NCI-H1417 (cell line): ENCODE measurements around the gene GPR137C.
A peak's percentile ranks its signal among the peaks of the same experiment; 100 is the strongest.

Experiments
- DNase-seq, 3 experiments: peaks; one replicate each; lab custom pipeline; 2025; lab: John Stamatoyannopoulos, UW

The GPR137C gene

DNA sequence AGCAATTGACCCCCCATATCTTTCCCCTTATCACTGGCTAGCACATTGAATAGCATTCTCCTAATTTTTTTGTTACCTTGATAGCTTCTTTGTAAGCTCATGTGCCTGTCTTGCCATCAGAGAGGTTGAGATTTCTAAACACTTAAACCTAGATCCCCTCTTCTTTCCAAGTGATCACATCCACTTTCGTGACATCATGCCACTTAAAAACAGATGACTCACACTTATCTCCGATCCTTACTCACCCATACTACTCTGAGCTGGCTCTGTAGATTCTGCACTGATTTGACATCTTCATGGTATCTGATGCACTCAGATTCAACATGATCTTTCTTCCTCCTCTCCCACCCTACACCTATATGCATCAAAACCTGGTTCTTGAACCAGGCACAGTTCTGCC is 10.5 kb downstream of the GPR137C start:
- no peak for DNase-seq

DNA sequence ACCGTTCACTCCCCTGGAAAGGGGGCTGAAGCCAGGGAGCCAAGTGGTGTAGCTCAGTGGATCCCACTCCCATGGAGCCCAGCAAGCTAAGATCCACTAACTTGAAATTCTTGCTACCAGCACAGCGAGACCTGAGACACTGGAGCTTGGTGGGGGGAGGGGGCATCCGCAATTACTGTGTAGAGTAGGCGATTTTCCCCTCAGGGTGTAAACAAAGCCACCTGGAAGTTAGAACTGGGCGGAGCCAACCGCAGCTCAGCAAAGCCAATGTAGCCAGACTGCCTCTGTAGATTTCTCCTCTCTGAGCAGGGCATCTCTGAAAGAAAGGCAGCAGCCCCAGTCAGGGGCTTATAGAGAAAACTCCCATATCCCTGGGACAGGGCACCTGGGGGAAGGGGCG is 15.8 kb downstream of the GPR137C start:
- peak in 2 of 3 experiments; percentile 8 to 42 for DNase-seq

DNA sequence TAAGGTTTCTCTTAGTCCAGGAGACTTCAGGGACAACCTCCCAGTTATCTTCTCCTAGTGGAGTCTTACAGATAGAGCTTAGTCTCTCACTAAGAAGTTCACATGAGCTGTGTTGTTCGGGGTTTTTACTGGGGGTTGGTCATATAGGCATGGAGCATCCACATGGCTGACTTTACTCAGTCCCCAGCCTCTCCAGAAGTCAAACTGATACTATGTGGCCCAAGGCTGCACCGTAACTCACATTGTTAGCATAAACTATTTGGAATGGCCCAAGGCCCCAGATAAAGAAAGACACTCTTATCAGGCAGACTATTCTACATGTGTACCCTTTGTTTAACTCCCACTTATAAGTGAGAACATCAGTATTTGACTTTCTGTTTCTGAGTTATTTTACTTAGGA is 23.2 kb downstream of the GPR137C start:
- no peak for DNase-seq

DNA sequence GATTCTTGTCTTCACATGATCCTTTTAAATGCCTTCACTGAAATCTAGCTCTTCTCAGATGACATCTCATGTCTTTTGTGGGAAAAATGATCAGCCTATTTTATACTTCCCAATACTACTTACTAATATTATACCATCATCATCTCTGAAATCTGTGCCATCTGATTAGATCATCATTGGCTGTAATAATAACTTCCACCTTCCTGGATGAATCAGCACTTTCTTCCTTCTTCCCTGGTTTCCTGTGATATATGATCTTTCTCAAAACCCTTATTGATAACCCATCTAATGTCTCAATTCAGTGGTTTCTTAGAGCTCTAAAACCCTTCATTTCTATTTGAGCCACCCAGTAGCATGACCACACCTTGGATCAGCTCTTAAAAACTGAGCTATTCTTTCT is 30.9 kb downstream of the GPR137C start:
- DNase-seq: no peak

DNA sequence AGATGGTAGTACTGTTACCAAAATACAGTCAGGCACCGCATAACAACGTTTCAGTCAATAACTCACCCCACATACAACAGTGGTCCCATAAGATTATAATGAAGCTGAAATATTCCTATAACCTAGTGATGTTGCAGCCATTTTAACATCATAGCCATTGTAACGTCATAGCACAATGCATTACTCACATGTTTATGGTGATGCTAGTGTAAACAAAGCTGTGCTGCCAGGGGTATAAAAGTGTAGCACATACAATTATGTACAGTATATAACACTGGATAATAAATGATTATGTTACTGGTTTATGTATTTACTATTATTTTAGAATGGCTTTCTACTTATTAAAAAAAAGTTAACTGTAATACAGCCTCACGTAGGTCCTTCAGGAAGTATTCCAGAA is 37.0 kb downstream of the GPR137C start:
- DNase-seq: no peak

DNA sequence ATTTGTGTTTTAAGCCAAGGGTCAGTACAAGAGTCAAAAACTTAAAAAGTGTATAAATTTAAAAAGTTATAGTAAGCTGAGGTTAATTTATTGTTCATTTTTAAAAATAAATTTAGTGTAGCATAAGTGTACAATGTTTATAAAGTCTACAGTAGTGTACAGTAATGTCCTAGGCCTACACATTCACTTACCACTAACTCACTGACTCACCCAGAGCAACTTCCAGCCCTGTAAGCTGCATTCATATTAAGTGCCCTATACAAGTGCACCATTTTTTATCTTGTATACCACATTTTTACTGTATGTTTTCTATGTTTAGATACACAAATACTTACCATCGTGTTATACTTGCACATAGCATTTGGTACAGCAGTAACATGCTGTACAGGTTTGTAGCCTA is 37.7 kb downstream of the GPR137C start:
- DNase-seq: no peak

DNA sequence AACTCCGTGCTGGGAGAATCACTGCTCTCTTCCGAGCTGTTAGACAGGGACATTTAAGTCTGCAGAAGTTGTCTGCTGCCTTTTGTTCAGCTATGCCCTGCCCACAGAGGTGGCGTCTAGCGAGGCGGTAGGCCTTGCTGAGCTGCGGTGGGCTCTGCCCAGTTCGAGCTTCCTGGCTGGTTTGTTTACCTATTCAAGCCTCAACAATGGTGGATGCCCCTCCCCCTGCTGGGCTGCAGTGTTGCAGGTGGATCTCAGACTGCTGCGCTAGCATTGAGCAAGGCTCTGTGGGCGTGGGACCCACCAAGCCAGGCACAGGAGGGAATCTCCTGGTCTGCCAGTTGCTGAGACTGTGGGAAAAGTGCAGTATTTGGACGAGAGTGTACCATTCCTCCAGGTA is 43.7 kb downstream of the GPR137C start:
- peak in 1 of 3 experiments; percentile 7 for DNase-seq

DNA sequence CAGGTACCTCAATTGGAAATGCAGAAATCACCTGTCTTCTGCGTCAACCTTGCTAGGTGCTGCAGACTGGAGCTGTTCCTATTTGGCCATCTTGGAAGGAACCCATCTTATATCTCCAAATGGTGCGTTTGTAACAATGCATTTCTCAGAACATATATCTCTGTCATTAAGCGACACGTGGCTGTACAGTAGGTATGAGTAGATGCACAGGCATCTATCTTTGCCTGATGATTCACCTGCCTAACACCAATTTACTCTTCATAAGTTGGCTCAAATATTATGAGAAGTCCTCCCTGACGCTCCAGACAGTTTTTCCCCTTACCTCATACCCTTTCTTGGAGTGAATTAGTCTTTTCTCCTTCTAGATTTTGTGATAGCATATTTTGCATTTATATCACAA is 44.2 kb downstream of the GPR137C start:
- no peak for DNase-seq

DNA sequence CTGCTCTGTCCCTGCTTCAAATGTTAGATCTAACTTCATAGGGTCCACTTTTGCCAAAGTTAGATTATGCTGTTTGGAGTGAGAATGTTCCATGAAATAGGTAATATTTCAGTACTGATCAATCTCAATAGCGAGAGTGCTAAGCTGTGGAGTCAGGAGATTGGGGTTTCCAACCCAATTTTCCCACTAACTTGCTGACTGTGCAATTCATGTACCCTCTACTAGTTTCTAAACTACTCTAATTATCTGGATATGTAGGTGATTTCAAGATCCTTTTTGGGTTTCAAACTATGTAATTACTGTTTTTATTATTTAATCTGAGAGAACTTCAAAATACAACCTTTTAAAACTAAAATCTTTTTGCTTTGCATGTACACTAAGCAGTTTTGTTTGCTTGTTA is 45.9 kb downstream of the GPR137C start:
- DNase-seq: no peak

DNA sequence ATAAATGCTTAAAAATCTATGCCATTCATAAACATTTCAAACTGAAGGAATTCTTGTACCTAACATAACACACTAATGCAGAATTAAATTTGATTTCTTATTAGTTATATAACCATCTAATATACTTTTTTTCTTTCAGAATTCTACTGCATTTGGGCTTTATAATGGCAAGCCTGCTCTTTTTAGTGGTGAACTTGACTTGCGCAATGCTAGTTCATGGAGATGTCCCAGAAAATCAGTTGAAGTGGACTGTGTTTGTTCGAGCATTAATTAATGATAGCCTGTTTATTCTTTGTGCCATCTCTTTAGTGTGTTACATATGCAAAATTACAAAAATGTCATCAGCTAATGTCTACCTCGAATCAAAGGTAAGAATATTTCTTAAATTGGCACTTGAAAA is 47.3 kb downstream of the GPR137C start:
- no peak for DNase-seq

DNA sequence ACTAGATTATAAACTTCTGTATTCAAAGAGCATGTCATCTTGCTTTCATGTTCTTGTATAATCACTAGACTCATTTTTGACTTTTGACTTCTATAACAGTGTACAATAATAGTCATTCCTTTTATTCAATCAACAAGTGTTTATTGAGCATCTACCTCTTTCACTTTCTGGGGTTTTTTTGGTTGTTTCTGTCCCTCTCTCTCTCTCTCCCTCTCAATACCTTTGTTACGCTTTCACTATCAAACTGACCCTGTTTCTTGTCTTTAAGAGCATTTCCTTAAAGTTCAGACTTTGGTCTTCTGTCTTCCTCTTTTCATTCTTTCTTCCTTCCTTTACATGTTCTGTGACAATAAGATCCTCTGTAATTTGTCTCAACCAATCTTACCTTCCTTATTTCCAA is 49.5 kb downstream of the GPR137C start:
- no peak for DNase-seq

DNA sequence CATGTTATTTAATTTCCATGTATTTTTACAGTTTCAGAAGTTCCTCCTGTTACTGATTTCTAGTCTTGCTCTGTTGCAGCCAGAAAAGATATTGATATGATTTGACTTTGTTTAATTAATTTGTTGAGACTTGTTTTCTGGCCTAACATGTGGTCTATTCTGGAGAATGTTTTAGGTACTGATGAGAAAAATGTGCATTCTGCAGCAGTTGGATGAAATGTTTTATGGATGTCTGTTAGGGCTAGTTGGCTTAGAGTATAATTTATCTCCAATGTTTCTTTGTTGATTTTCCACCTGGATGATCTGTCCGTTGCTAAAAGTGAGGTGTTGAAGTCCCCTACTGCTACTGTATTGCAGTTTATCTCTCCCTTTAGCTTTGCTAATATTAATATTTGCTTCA is 54.4 kb downstream of the GPR137C start:
- no peak for DNase-seq

DNA sequence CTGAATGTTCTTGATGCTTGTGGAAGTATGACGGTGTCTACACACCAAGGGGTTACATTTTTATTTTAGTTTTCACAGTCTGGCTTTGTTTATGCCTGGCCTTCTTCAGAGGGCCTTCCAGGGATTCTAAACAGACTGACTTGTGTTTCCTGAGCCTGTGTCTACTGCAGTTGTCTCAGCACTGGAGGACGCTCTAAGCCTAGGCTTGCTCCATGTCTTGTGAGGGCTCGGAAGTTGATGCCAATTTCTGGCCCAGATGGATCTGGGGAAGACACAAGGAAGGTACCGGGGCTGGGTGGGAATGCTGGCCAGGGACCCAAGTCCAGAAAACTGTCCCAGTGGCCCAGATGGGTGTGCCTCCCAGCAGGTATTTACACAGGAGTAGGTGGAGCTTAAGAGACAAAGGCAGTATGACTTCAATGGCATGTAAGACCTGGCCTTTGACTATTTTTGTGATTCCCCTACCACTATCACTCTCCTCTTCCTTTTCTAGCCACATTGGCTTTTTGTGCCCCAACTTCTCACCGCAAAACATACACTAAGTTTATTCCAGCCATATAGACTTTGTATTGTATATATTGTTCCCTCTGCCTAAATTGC is 56.9 kb downstream of the GPR137C start:
- DNase-seq: no peak

DNA sequence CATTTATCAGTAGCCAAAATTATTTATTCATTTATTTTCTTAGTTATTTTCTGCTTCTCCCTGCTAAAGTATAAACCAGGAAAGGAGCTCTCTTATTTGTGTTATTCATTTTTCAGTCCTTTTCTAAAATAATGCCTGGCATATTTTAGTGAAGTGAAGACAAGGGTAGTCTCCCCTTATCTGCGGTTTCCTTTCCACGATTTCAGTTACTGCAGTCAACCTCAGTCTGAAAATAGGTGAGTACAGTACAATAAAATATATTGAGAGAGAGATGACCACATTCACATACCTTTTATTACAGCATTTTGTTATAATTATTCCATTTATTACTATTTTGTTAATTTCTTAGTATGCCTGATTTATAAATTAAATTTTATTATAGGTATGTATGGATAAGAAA is 57.6 kb downstream of the GPR137C start:
- DNase-seq: no peak

DNA sequence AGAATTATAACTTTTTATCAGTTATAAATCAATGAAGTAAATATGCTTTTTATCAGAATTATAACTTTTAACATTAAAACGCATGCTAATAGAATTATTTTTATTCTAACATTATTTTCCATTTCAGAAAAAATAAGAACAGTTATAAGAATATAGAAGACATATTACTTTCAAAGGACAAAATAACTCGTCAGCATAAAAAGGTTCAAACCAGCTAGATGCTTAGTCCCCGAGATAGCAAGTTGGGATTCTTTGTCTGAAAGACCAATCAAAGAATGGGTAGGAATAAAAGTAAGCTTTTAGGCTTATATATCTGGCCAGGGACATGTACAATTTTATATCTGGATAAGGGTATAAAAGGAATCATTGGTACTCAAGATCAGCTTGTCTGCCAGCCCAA is 66.0 kb downstream of the GPR137C start:
- no peak for DNase-seq

DNA sequence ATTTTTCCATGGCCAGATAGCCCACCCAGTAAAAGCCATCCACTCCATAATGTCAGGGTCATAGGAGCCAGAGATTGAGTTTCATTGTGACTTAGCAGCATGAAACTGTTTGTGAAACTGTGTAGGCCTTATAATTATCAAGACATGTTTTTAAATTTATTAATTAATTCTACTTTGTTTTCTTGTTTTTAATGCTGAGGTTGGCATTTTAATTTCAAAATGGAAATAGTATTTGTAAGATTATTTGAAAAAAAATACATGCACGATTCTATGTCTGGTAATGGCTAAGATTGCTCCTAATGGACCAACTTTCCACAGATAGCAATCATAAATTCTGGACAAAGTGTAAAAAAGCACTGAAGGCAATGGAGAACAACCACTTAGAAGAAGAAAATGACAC is 67.1 kb downstream of the GPR137C start:
- no peak for DNase-seq

DNA sequence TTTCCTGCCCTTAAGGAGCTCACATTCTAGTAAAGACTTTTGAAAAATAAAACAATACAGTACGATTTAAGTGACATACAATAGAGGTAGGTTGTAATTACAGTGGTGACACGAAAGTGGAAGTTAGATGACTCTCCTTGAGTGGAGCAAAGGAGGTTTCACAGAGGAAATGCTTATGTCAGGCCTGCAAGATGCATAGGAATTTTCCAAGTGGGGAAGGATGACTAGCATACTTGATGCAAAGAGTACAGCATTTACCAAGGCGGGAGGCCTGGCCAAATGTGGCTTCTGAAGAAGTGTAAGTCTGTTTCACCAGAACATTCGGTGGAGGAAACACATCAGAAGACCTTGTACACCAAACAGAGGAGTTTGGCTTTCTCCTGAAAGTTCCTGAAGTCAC is 87.5 kb downstream of the GPR137C start:
- no peak for DNase-seq

DNA sequence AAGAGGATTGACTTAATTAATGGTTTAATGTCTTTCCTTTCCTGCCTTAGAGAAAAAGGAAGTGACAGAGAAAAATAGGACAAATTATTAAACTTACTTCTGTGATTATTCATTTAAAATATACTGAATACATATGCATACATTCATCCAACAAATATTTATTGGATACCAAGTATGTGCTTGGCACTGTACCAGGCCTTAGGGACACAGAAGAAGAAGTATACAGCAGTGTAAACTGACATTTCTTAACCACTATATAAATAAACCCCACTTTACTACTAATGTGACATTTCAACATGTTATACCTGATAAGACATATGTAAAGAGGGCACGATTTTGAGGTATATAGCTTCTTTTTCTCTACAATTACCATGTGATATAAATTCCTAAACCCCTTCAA is 89.1 kb downstream of the GPR137C start:
- no peak for DNase-seq

DNA sequence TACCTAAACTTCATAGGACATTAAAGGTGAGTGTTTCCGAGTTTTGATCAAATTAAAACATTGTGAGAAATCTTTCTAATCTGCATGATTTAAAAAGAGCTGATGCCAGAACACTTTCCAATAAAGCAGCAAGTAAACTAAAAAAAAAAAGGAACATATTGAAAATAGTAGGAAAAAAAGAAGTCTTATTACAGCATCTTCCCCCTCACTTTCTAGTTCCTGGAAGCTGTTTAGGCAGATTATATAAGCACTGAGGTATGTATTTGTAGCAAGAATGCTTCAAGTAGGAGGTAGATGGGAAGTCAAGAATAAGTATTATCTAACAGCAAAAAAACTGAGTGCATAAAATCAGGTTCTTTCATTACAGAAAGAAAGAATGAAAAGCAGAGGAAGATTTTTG is 96.9 kb downstream of the GPR137C start:
- peak in 1 of 3 experiments; percentile 50 for DNase-seq

DNA sequence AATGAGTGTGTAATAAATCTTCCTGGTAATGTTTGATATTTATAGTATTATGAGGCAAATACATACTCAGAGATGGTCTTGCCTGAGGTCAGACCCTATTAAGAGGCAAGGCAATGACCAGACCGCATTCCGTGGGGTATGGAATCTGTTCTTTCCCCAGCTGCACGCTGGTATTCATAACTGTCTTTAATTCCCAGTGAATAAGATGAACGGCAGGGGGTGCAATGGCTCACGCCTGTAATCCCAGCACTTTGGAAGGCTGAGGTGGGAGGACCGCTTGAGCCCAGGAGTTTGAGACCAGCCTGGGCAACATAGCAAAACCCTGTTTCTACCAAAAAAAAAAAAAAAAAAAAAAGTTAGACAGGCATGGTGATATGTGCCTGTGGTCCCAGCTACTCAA is 98.1 kb downstream of the GPR137C start:
- DNase-seq: peak in 2 of 3 experiments; percentile 40 to 82

DNA sequence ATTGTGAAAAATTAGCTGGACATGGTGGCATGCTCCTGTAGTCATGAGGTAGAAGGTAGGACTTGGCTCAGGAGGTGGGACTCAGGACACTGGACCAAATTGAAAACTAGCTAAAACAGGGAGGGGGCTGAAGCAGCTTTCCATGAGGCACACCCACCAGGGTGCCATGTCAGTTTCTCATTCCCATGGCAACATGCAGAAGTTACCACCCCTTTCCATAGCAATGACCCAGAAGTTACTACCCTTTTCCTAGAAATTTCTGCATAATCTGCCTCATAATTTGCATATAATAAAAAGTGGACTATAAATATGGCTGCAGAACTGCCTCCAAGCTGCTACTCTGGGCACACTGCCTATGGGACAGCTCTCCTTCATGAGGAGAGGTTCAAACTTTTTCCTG is 104.3 kb downstream of the GPR137C start:
- no peak for DNase-seq

DNA sequence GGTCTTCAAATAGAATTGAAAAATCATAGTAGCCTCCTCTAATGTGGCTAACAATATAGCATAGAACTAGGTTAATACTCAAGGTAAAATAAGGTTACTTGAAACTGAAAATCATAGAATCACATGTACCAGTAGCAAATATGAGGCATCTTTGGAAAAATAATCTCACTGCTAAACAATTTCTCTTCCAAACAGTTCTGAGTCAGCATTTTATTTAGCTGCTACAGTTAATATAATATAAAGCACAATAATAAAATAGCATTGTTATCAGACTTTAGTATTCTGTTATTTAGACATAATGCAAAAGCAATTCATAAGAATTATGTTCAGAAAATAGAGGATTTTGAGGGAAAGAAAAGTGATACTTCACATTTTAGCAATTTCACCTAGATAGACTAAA is 107.7 kb downstream of the GPR137C start:
- DNase-seq: no peak

DNA sequence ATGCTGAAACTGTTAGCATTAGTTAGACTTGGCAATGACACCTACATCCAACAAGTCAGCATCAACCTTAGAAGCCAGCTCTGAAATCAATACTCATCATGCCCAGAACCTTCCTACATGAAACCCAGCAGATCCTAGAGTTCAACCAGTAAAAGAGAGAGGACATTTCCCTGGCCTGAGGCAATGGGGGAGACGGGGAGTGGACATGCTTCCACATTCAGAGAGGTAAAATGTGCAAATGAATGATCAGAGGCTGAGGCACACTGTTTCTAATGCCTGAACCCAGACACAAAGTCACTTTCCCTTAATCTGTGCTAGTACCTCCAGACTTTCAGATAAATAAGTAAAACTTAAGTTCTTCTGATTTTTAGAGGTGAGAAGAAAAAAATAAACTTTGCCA is 108.2 kb downstream of the GPR137C start:
- DNase-seq: peak in 1 of 3 experiments; percentile 17

DNA sequence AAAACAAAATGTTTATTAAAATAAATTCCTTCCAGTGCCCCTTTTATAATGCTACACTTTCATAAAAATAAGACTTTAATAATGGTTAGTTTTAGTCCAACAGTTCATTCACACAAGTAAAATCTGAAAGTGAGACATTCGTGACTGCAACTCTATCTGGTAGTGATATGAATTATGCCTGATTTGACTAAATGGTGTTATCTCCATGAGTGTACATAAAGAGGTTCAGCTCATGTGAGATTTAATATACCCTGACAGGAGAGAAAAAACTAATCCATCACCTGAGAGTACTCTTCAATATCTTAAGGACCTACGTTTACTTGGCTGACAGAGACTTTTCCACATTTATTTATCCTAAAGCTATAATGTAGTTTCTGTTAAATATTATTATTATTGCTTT is 108.7 kb downstream of the GPR137C start:
- peak in 1 of 3 experiments; percentile 33 for DNase-seq

DNA sequence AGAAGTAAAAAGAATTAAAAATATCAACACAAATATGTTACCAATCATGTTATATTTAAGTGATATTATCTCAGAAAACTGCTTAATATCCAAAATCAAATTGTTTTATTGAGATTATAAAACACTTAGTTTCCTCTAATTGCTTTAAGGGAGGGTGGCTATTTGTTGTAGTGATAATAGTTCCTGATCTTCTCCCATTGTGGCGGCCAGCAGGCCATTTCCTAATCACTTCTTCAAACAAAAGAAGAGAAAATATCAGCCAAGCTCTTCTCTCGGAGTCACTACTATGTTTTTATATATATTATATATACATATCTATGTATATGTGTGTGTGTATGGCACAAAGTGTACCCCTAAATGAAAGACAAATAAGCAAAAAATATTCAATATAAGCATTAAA is 111.2 kb downstream of the GPR137C start:
- peak in 1 of 3 experiments; percentile 16 for DNase-seq
